ENCODE measurements around the gene ZC3H13. TPM values are rescaled to one million over a fixed set of nuclear protein-coding genes. Genes with fewer than 3 reads are reported as not detected.

The ZC3H13 gene
- polyA plus RNA-seq, 1 donor from 2014 or later, result 59.8 TPM

- Mint-ChIP-seq H3K4me1 (peaks cover 0 to 3% (median 2%) of the 10 kb centered on the region in 3 donors), H3K9me3 (peaks cover 0 to 3% (median 0%) of the 10 kb centered on the region in 3 donors), H3K4me3 (no peak overlapping the region), H3K27ac (peak overlapping the region in 1 of 3 donors; percentile 14), H3K36me3 (no peaks in the 10 kb centered on the region), H3K27me3 (peaks cover 11% of the 10 kb centered on the region)
These were observed 124.4 kb downstream of the ZC3H13 start for GRCh38 chr13:45928176-45928575.

- Mint-ChIP-seq H3K4me1 (peaks cover 0 to 3% (median 0%) of the 10 kb centered on the region in 3 donors), H3K27ac (no peak overlapping the region), H3K4me3 (no peak overlapping the region), H3K27me3 (peaks cover 4% of the 10 kb centered on the region), H3K36me3 (no peaks in the 10 kb centered on the region), H3K9me3 (peaks cover 0 to 3% (median 0%) of the 10 kb centered on the region in 3 donors)
These were observed 125.8 kb downstream of the ZC3H13 start for GRCh38 chr13:45926741-45927140.

GRCh38 chr13:45925151-45925550 is 127.4 kb downstream of the ZC3H13 start:
- Mint-ChIP-seq H3K9me3 (peaks cover 0 to 3% (median 0%) of the 10 kb centered on the region in 3 donors), H3K27me3 (peaks cover 6% of the 10 kb centered on the region), H3K4me3 (no peak overlapping the region)

GRCh38 chr13:45921162-45921736 is 131.3 kb downstream of the ZC3H13 start:
- Mint-ChIP-seq H3K27ac (no peak overlapping the region), H3K9me3 (peaks cover 0 to 3% (median 0%) of the 10 kb centered on the region in 3 donors), H3K4me1 (peaks cover 0 to 3% (median 0%) of the 10 kb centered on the region in 3 donors), H3K36me3 (no peaks in the 10 kb centered on the region), H3K4me3 (no peak overlapping the region), H3K27me3 (peaks cover 7% of the 10 kb centered on the region)

More at GRCh38 chr13:45925151-45925550, 127.4 kb downstream of the ZC3H13 start:
- Mint-ChIP-seq H3K27ac (peak overlapping the region in 1 of 3 donors; percentile 80), H3K36me3 (no peaks in the 10 kb centered on the region), H3K4me1 (peaks cover 0 to 3% (median 0%) of the 10 kb centered on the region in 3 donors)

GRCh38 chr13:45918597-45918996 is 133.9 kb downstream of the ZC3H13 start:
- no peaks in the 10 kb centered on the region for H3K36me3 Mint-ChIP-seq
- H3K27ac Mint-ChIP-seq, result no peak overlapping the region
- peaks cover 5% of the 10 kb centered on the region for H3K27me3 Mint-ChIP-seq
- peaks cover 0 to 1% (median 0%) of the 10 kb centered on the region in 3 donors for H3K4me1 Mint-ChIP-seq
- H3K9me3 Mint-ChIP-seq, result no peaks in the 10 kb centered on the region
- no peak overlapping the region for H3K4me3 Mint-ChIP-seq

GRCh38 chr13:45917019-45917418 is 135.5 kb downstream of the ZC3H13 start:
- H3K27me3 Mint-ChIP-seq, result peaks cover 5% of the 10 kb centered on the region
- H3K36me3 Mint-ChIP-seq, result no peaks in the 10 kb centered on the region
- no peak overlapping the region for H3K27ac Mint-ChIP-seq
- no peaks in the 10 kb centered on the region for H3K4me1 Mint-ChIP-seq
- H3K9me3 Mint-ChIP-seq, result no peaks in the 10 kb centered on the region
- H3K4me3 Mint-ChIP-seq, result no peak overlapping the region

GRCh38 chr13:45915686-45916439 is 136.7 kb downstream of the ZC3H13 start:
- Mint-ChIP-seq H3K27me3 (peaks cover 5% of the 10 kb centered on the region), H3K4me3 (no peak overlapping the region), H3K4me1 (no peaks in the 10 kb centered on the region), H3K36me3 (no peaks in the 10 kb centered on the region), H3K9me3 (no peaks in the 10 kb centered on the region), H3K27ac (no peak overlapping the region)

GRCh38 chr13:45909673-45910072 is 142.9 kb downstream of the ZC3H13 start:
- Mint-ChIP-seq H3K9me3 (no peaks in the 10 kb centered on the region), H3K4me1 (no peaks in the 10 kb centered on the region), H3K27ac (no peak overlapping the region), H3K27me3 (peaks cover 4% of the 10 kb centered on the region), H3K36me3 (no peaks in the 10 kb centered on the region), H3K4me3 (no peak overlapping the region)

GRCh38 chr13:45909089-45909488 is 143.5 kb downstream of the ZC3H13 start:
- Mint-ChIP-seq H3K36me3 (no peaks in the 10 kb centered on the region), H3K27me3 (peaks cover 5% of the 10 kb centered on the region), H3K4me3 (no peak overlapping the region), H3K27ac (no peak overlapping the region), H3K9me3 (no peaks in the 10 kb centered on the region), H3K4me1 (no peaks in the 10 kb centered on the region)

- Mint-ChIP-seq H3K4me1 (no peaks in the 10 kb centered on the region), H3K9me3 (no peaks in the 10 kb centered on the region), H3K36me3 (no peaks in the 10 kb centered on the region), H3K4me3 (no peak overlapping the region), H3K27me3 (peaks cover 5% of the 10 kb centered on the region), H3K27ac (no peak overlapping the region)
These were observed 145.0 kb downstream of the ZC3H13 start for GRCh38 chr13:45907503-45907902.

Other genes with a start within 250 kb of the ZC3H13 start
- gene SIAH3, start 201.0 kb downstream of the ZC3H13 start, polyA plus RNA-seq, result not detected
- gene CPB2, start 52.3 kb upstream of the ZC3H13 start, polyA plus RNA-seq, result 0.14 TPM
- 835 TPM for gene LCP1, start 129.4 kb upstream of the ZC3H13 start, polyA plus RNA-seq
- not detected for gene LRRC63, start 159.2 kb upstream of the ZC3H13 start, polyA plus RNA-seq